Occipital lobe (tissue), 2 donors: ENCODE results near the gene KIZ. TPM values are rescaled to one million over a fixed set of nuclear protein-coding genes. Genes with fewer than 3 reads are reported as not detected.

ENCODE experiments used
- DNase-seq: peaks from one replicate; lab custom pipeline; 2025; lab: John Stamatoyannopoulos, UW
- total RNA-seq: library from RNA; depleted of rRNA; stranded (reverse); fragments of >200 nt; gene quantifications from one replicate; pipeline ENCODE4 v1.2.3, GENCODE V29; 2014

The KIZ gene
- total RNA-seq, 1 donor from 2014 or later = 8.4 TPM

- DNase-seq = no peak
These were observed 48.8 kb downstream of the KIZ start for GRCh38 chr20:21174516-21175239.

GRCh38 chr20:21175433-21175832 is 49.6 kb downstream of the KIZ start:
- DNase-seq = no peak

- DNase-seq = no peak
These were observed 51.9 kb downstream of the KIZ start for GRCh38 chr20:21177767-21178166.

- DNase-seq = no peak
These were observed 53.9 kb downstream of the KIZ start for GRCh38 chr20:21179757-21180156.

GRCh38 chr20:21180248-21180647 is 54.4 kb downstream of the KIZ start:
- no peak for DNase-seq

- no peak for DNase-seq
These were observed 55.1 kb downstream of the KIZ start for GRCh38 chr20:21181028-21181427.

GRCh38 chr20:21182832-21183563 is 57.1 kb downstream of the KIZ start:
- DNase-seq = no peak

- DNase-seq = no peak
These were observed 57.8 kb downstream of the KIZ start for GRCh38 chr20:21183722-21184121.

GRCh38 chr20:21184819-21185218 is 58.9 kb downstream of the KIZ start:
- DNase-seq = no peak

- no peak for DNase-seq
These were observed 60.0 kb downstream of the KIZ start for GRCh38 chr20:21185849-21186248.

GRCh38 chr20:21189761-21190523 is 64.1 kb downstream of the KIZ start:
- no peak for DNase-seq

- no peak for DNase-seq
These were observed 65.0 kb downstream of the KIZ start for GRCh38 chr20:21190869-21191268.

GRCh38 chr20:21191839-21192238 is 66.0 kb downstream of the KIZ start:
- DNase-seq = no peak

- DNase-seq = no peak
These were observed 76.4 kb downstream of the KIZ start for GRCh38 chr20:21202259-21202658.

- DNase-seq = no peak
These were observed 77.3 kb downstream of the KIZ start for GRCh38 chr20:21203088-21203656.

GRCh38 chr20:21206584-21206983 is 80.7 kb downstream of the KIZ start:
- no peak for DNase-seq

GRCh38 chr20:21208999-21209398 is 83.1 kb downstream of the KIZ start:
- DNase-seq = no peak

- no peak for DNase-seq
These were observed 83.8 kb downstream of the KIZ start for GRCh38 chr20:21209668-21210067.

- no peak for DNase-seq
These were observed 87.8 kb downstream of the KIZ start for GRCh38 chr20:21213691-21214090.

GRCh38 chr20:21214431-21214830 is 88.5 kb downstream of the KIZ start:
- no peak for DNase-seq

GRCh38 chr20:21219686-21220085 is 93.8 kb downstream of the KIZ start:
- DNase-seq = no peak

- no peak for DNase-seq
These were observed 98.3 kb downstream of the KIZ start for GRCh38 chr20:21224217-21224616.
